ENCODE measurements around the gene LRRN2. TPM values are rescaled to one million over a fixed set of nuclear protein-coding genes. Genes with fewer than 3 reads are reported as not detected.

LRRN2 gene
- total and polyA plus RNA-seq, 2 of the 8 experiments (the other 6 are each of a cell fraction or from before 2014, with no cell fraction given): 1.8 to 2.3 TPM

DNA sequence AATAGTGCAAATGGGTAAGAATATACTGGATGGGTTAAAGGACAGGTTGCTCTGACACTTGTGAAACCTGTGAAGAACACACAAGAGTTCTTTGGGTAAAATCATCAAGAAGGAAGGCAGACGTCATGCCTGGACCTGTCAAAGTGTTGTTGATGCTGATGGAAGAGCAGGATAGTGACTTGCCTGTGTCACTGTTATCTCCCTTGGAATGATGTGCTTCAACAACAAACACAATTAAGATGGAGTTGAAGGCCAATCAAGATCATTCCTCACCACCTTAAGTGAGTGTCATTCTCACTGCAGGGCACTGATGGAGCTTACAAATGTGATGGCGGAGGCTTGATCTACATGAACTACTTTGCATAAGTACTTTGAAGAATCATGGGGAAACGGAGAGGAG, 73.2 kb downstream of the LRRN2 start (continued):
- TF ChIP-seq, protein P1, sequence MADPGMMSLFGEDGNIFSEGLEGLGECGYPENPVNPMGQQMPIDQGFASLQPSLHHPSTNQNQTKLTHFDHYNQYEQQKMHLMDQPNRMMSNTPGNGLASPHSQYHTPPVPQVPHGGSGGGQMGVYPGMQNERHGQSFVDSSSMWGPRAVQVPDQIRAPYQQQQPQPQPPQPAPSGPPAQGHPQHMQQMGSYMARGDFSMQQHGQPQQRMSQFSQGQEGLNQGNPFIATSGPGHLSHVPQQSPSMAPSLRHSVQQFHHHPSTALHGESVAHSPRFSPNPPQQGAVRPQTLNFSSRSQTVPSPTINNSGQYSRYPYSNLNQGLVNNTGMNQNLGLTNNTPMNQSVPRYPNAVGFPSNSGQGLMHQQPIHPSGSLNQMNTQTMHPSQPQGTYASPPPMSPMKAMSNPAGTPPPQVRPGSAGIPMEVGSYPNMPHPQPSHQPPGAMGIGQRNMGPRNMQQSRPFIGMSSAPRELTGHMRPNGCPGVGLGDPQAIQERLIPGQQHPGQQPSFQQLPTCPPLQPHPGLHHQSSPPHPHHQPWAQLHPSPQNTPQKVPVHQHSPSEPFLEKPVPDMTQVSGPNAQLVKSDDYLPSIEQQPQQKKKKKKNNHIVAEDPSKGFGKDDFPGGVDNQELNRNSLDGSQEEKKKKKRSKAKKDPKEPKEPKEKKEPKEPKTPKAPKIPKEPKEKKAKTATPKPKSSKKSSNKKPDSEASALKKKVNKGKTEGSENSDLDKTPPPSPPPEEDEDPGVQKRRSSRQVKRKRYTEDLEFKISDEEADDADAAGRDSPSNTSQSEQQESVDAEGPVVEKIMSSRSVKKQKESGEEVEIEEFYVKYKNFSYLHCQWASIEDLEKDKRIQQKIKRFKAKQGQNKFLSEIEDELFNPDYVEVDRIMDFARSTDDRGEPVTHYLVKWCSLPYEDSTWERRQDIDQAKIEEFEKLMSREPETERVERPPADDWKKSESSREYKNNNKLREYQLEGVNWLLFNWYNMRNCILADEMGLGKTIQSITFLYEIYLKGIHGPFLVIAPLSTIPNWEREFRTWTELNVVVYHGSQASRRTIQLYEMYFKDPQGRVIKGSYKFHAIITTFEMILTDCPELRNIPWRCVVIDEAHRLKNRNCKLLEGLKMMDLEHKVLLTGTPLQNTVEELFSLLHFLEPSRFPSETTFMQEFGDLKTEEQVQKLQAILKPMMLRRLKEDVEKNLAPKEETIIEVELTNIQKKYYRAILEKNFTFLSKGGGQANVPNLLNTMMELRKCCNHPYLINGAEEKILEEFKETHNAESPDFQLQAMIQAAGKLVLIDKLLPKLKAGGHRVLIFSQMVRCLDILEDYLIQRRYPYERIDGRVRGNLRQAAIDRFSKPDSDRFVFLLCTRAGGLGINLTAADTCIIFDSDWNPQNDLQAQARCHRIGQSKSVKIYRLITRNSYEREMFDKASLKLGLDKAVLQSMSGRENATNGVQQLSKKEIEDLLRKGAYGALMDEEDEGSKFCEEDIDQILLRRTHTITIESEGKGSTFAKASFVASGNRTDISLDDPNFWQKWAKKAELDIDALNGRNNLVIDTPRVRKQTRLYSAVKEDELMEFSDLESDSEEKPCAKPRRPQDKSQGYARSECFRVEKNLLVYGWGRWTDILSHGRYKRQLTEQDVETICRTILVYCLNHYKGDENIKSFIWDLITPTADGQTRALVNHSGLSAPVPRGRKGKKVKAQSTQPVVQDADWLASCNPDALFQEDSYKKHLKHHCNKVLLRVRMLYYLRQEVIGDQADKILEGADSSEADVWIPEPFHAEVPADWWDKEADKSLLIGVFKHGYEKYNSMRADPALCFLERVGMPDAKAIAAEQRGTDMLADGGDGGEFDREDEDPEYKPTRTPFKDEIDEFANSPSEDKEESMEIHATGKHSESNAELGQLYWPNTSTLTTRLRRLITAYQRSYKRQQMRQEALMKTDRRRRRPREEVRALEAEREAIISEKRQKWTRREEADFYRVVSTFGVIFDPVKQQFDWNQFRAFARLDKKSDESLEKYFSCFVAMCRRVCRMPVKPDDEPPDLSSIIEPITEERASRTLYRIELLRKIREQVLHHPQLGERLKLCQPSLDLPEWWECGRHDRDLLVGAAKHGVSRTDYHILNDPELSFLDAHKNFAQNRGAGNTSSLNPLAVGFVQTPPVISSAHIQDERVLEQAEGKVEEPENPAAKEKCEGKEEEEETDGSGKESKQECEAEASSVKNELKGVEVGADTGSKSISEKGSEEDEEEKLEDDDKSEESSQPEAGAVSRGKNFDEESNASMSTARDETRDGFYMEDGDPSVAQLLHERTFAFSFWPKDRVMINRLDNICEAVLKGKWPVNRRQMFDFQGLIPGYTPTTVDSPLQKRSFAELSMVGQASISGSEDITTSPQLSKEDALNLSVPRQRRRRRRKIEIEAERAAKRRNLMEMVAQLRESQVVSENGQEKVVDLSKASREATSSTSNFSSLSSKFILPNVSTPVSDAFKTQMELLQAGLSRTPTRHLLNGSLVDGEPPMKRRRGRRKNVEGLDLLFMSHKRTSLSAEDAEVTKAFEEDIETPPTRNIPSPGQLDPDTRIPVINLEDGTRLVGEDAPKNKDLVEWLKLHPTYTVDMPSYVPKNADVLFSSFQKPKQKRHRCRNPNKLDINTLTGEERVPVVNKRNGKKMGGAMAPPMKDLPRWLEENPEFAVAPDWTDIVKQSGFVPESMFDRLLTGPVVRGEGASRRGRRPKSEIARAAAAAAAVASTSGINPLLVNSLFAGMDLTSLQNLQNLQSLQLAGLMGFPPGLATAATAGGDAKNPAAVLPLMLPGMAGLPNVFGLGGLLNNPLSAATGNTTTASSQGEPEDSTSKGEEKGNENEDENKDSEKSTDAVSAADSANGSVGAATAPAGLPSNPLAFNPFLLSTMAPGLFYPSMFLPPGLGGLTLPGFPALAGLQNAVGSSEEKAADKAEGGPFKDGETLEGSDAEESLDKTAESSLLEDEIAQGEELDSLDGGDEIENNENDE (IDR thresholded peaks at IDR 0.05; ENCODE audit: insufficient replicate concordance, low read length): no peak
- TF ChIP-seq KDM4A (IDR thresholded peaks at IDR 0.05; ENCODE audit: low read depth, low read length, severe bottlenecking) (no peak), HDAC6 (IDR thresholded peaks at IDR 0.05; ENCODE audit: low read depth, low read length) (no peak), PHF8 (conservative IDR thresholded peaks at IDR 0.05; ENCODE audit: low read depth, low read length) (no peak), SAP30 (IDR thresholded peaks at IDR 0.05; ENCODE audit: insufficient read depth, insufficient replicate concordance, low read length) (no peak), ZNF274 (IDR thresholded peaks at IDR 0.05; ENCODE audit: borderline replicate concordance, extremely low read depth, low read length) (no peak), CTBP2 (IDR thresholded peaks at IDR 0.05; ENCODE audit: borderline replicate concordance, insufficient read depth, insufficient read length, low read length) (no peak), EZH2 (IDR thresholded peaks at IDR 0.05; ENCODE audit: low read depth, low read length, severe bottlenecking) (no peak)
